GM23248 (cell line): ENCODE results near the gene LRBA. TPM values are rescaled to one million over a fixed set of nuclear protein-coding genes. Genes with fewer than 3 reads are reported as not detected.

ENCODE experiments used
- DNase-seq: peaks from one replicate; pipeline ENCODE4 v3.0.0-alpha.2; 2015
- H2AFZ ChIP-seq: fragments of 200-600 bp; sonication (generic); 2 replicates; pipeline ENCODE4 v1.6.1; 2016; ENCODE audit warnings: antibody characterized with exemption
- H3F3A ChIP-seq: fragments of 200-600 bp; sonication (generic); 2 replicates; pipeline ENCODE4 v1.6.1; 2016; ENCODE audit warnings: mild to moderate bottlenecking, antibody characterized with exemption, mixed run types; ENCODE audit not compliant: insufficient read depth
- H3K27ac ChIP-seq: fragments of 200-600 bp; sonication (generic); 2 replicates; pipeline ENCODE4 v1.5.1; 2016; ENCODE audit warnings: mild to moderate bottlenecking
- H3K27me3 ChIP-seq: fragments of 200-600 bp; sonication (generic); replicated peaks from 2 replicates; pipeline ENCODE4 v1.6.1; 2016; ENCODE audit warnings: mild to moderate bottlenecking; ENCODE audit not compliant: insufficient read depth
- H3K36me3 ChIP-seq: fragments of 200-600 bp; sonication (generic); 2 replicates; pipeline ENCODE4 v1.6.1; 2016; ENCODE audit warnings: low read depth, mild to moderate bottlenecking
- H3K4me1 ChIP-seq: fragments of 200-600 bp; sonication (generic); 2 replicates; pipeline ENCODE4 v1.6.1; 2016; ENCODE audit warnings: mild to moderate bottlenecking; ENCODE audit not compliant: insufficient read depth
- H3K4me2 ChIP-seq: fragments of 200-600 bp; sonication (generic); one replicate; pipeline ENCODE4 v1.6.1; 2016; ENCODE audit warnings: mild to moderate bottlenecking; ENCODE audit not compliant: unreplicated experiment
- H3K4me3 ChIP-seq: fragments of 200-600 bp; sonication (generic); 2 replicates; pipeline ENCODE4 v1.5.1; 2016; ENCODE audit warnings: mild to moderate bottlenecking
- H3K79me2 ChIP-seq: fragments of 200-600 bp; sonication (generic); 2 replicates; pipeline ENCODE4 v1.6.1; 2016; ENCODE audit warnings: mild to moderate bottlenecking; ENCODE audit not compliant: insufficient read depth
- H3K9ac ChIP-seq: fragments of 200-600 bp; sonication (generic); 2 replicates; pipeline ENCODE4 v1.6.1; 2016; ENCODE audit warnings: mild to moderate bottlenecking
- H3K9me2 ChIP-seq: fragments of 200-600 bp; sonication (generic); 2 replicates; pipeline ENCODE4 v1.6.1; 2016; ENCODE audit warnings: mixed run types, mild to moderate bottlenecking, moderate library complexity; ENCODE audit not compliant: insufficient read depth
- H3K9me3 ChIP-seq: fragments of 200-600 bp; sonication (generic); one replicate; pipeline ENCODE4 v1.6.1; 2017; ENCODE audit warnings: low read depth
- H4K20me1 ChIP-seq: fragments of 200-600 bp; sonication (generic); 2 replicates; pipeline ENCODE4 v1.6.0; 2016; ENCODE audit not compliant: insufficient read depth
- EZH2 ChIP-seq: fragments of 200-600 bp; sonication (generic); IDR thresholded peaks from 2 replicates; pipeline ENCODE4 v1.6.1; 2018; ENCODE audit warnings: antibody characterized with exemption, mild to moderate bottlenecking; ENCODE audit not compliant: insufficient read depth, poor library complexity, severe bottlenecking
- EZH2phosphoT487 ChIP-seq: fragments of 200-600 bp; sonication (generic); IDR thresholded peaks from 2 replicates; pipeline ENCODE4 v1.6.1; 2018; ENCODE audit warnings: antibody characterized with exemption, moderate library complexity, mild to moderate bottlenecking, low read depth; ENCODE audit not compliant: insufficient read depth
- WGBS, 2 experiments: methylation state at CpG; one replicate each; pipeline ENCODE4 v1.1.6; 2015 to 2017; ENCODE audit warnings: low lambda C conversion rate in 2 of 2, low coverage in 1 of 2; ENCODE audit errors: missing lambda C conversion rate in 2 of 2; 5-methylcytosine and 5-hydroxymethylcytosine counted together
- in situ Hi-C: fragments of 300-500 bp; cut with MboI; formaldehyde crosslinking; loops from 2 replicates; pipeline ENCODE4 v1.15.0; 2020
- polyA plus RNA-seq: library from polyadenylated mRNA; unstranded; fragments of >200 nt; fragmentation: Nextera tagmentation; extraction: Ambion mirVana; gene quantifications from 2 replicates; pipeline ENCODE4 v1.2.1, GENCODE V29; 2016
- total RNA-seq: library from RNA; depleted of rRNA; stranded (reverse); fragments of >200 nt; shearing (Covaris generic); gene quantifications from 2 replicates; pipeline ENCODE4 v1.2.3, GENCODE V29; 2014

Gene LRBA
- total and polyA plus RNA-seq, 2 experiments from 2014 or later = 6.6 to 17.8 TPM

DNA sequence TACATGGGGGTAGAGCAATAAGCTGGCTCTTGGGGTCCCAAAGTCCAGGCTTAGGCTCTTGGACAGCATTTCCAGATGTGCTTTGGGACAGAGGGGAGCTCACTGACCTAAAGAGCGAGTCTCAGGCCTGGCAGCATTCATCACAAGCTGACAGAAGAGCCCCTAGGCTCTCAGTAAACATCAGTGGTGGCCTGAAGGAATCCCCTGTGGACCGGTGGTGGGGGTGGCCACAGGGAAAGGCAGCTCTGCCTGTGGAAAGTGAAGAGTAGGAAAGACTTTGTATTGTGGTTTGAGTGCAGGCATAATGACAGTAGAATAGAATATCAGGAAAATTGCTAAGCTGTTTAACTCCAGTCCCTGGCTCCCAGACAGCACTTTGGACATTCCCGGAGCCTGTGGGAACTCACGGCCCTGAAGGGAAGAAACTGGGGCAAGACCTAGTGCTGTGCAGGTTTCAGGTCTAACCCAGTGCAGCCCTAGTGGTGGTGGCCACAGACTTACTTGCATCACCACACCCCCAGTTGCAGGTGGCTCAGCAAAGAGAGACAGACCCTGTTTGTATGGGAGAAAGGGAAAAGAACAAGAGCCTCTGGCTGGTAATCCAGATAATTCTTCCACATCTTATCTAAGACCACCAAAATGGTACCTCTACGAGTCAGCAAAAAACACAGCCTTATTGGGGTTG lies 291.2 kb downstream of the LRBA start:
- H3K36me3 ChIP-seq = peaks cover 10% of the 10 kb centered on the region; the same call in 1 of the 2 replicates

GRCh38 chr4:150722908-150723362 lies 292.1 kb downstream of the LRBA start:
- H3K36me3 ChIP-seq = peaks cover 10% of the 10 kb centered on the region; the same call in 1 of the 2 replicates
- H3K27ac ChIP-seq = no peak overlapping the region
- H3K4me1 ChIP-seq = no peaks in the 10 kb centered on the region
- H2AFZ ChIP-seq = no peak overlapping the region
- no peaks in the 10 kb centered on the region for H3F3A ChIP-seq
- no peaks in the 10 kb centered on the region for H3K9me3 ChIP-seq
- no peaks in the 10 kb centered on the region for H3K79me2 ChIP-seq
- no peak overlapping the region for H3K4me3 ChIP-seq
- 72 to 77% methylated on average over 5 to 6 of the region's 6 CpGs for WGBS, 2 experiments
- no peak overlapping the region for H3K4me2 ChIP-seq
- H4K20me1 ChIP-seq = no peaks in the 10 kb centered on the region
- H3K27me3 ChIP-seq = no peaks in the 10 kb centered on the region
- peak; percentile 8 for DNase-seq
- H3K9me2 ChIP-seq = no peaks in the 10 kb centered on the region
- in situ Hi-C loops = no loop called here
- H3K9ac ChIP-seq = no peak overlapping the region
- TF ChIP-seq EZH2 (no peak), EZH2phosphoT487 (no peak)

More for the DNA sequence above, 291.2 kb downstream of the LRBA start:
- 83 to 91% methylated on average over 5 of the region's 5 CpGs for WGBS, 2 experiments
- Histone ChIP-seq H3K4me3 (no peak overlapping the region), H4K20me1 (no peaks in the 10 kb centered on the region), H2AFZ (no peak overlapping the region), H3K9me3 (no peaks in the 10 kb centered on the region), H3K4me2 (no peak overlapping the region), H3K79me2 (no peaks in the 10 kb centered on the region), H3K27me3 (no peaks in the 10 kb centered on the region), H3K9ac (no peak overlapping the region), H3F3A (no peaks in the 10 kb centered on the region), H3K27ac (no peak overlapping the region), H3K4me1 (no peaks in the 10 kb centered on the region), H3K9me2 (no peaks in the 10 kb centered on the region)
- TF ChIP-seq EZH2phosphoT487 (no peak), EZH2 (no peak)
- DNase-seq = no peak
- in situ Hi-C loops = no loop called here

DNA sequence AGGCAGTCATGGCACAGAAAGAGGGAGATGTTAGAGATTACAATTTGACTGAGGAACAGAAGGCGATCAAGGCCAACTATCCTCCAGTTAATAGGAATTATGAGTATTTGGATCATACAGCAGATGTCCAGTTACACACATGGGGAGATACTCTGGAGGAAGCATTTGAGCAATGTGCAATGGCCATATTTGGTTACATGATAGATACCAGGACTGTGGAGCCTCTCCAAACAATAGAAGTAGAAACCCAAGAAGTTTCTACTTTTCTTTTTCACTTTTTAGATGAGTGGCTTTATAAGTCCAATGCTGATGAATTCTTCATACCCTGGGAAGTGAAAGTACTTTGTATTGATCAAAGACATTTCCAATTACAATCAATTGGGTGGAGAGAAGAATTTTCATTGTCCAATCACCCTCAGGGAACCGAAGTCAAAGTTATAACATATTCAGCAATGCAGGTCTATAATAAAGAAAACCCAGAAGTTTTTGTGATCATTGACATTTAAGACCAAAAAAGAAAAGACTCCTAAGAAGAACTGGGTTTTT lies 294.0 kb downstream of the LRBA start:
- H3K9ac ChIP-seq = no peak overlapping the region
- no peak overlapping the region for H3K4me3 ChIP-seq
- no peaks in the 10 kb centered on the region for H3K9me2 ChIP-seq
- no peaks in the 10 kb centered on the region for H3K27me3 ChIP-seq
- no peaks in the 10 kb centered on the region for H3K4me1 ChIP-seq
- H3K9me3 ChIP-seq = no peaks in the 10 kb centered on the region
- TF ChIP-seq EZH2phosphoT487 (no peak), EZH2 (no peak)
- H3F3A ChIP-seq = no peaks in the 10 kb centered on the region
- no peak overlapping the region for H3K4me2 ChIP-seq
- H4K20me1 ChIP-seq = no peaks in the 10 kb centered on the region
- peaks cover 6% of the 10 kb centered on the region; the same call in 1 of the 2 replicates for H3K36me3 ChIP-seq
- in situ Hi-C loops = no loop called here
- WGBS, 2 experiments = 89 to 97% methylated on average over 2 of the region's 2 CpGs
- no peaks in the 10 kb centered on the region for H3K79me2 ChIP-seq
- no peak overlapping the region for H3K27ac ChIP-seq
- no peak for DNase-seq
- no peak overlapping the region for H2AFZ ChIP-seq

DNA sequence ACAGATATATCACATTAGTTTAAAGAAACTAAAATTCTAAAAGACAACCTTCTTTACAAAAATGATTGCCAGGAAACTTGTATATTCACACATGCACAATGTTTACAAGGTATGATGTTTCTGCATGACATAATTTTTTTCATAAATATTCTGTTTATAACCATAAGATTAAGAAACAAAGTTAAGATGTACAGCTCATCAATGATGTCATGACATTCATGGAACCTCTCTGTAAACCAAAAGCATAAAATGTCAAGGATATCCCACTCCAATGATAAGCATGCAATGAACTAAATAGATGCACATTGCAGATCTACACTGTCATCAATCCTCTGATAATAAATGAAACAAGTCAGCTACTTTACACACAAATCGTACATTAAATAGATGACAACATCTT lies 297.1 kb downstream of the LRBA start:
- in situ Hi-C loops = no loop called here
- Histone ChIP-seq H3K4me2 (no peak overlapping the region), H2AFZ (no peak overlapping the region), H4K20me1 (no peaks in the 10 kb centered on the region), H3K27ac (no peak overlapping the region), H3K4me3 (no peak overlapping the region), H3F3A (no peaks in the 10 kb centered on the region), H3K9me3 (no peaks in the 10 kb centered on the region), H3K79me2 (no peaks in the 10 kb centered on the region), H3K4me1 (no peaks in the 10 kb centered on the region), H3K27me3 (no peaks in the 10 kb centered on the region), H3K36me3 (no peaks in the 10 kb centered on the region), H3K9me2 (no peaks in the 10 kb centered on the region), H3K9ac (no peak overlapping the region)
- TF ChIP-seq EZH2phosphoT487 = no peak
- no peak for TF ChIP-seq EZH2
- 90 to 100% methylated on average over 1 of the region's 1 CpG for whole genome bisulfite sequencing, 2 experiments
- no peak for DNase-seq
